Ectodermal cell (in vitro differentiated cells): ENCODE measurements around the gene UNCX.
"Not testable (repeated sequence)": the region's sequence is repeated elsewhere in the genome, so short reads cannot be mapped to it uniquely, and the experiment has no call there.

ENCODE experiments used
- H3K27ac ChIP-seq: 2 replicates; pipeline ENCODE4 v1.7.0; 2013; ENCODE audit warnings: mild to moderate bottlenecking, low read depth, low read length; ENCODE audit not compliant: insufficient read depth, poor library complexity, severe bottlenecking
- H3K27me3 ChIP-seq: 2 replicates; pipeline ENCODE4 v1.7.0; 2013; ENCODE audit warnings: mild to moderate bottlenecking, low read length; ENCODE audit not compliant: insufficient read depth, control insufficient read depth, poor library complexity, severe bottlenecking
- H3K36me3 ChIP-seq: one replicate; pipeline ENCODE4 v1.7.0; 2013; ENCODE audit warnings: low read length; ENCODE audit not compliant: control insufficient read depth, insufficient read depth
- H3K4me1 ChIP-seq: one replicate; pipeline ENCODE4 v1.7.0; 2013; ENCODE audit warnings: low read length; ENCODE audit not compliant: control insufficient read depth, insufficient read depth
- H3K4me3 ChIP-seq: 2 replicates; pipeline ENCODE4 v1.7.0; 2013; ENCODE audit warnings: low read depth, low read length, control low read depth; ENCODE audit not compliant: insufficient read depth
- H3K9me3 ChIP-seq: 2 replicates; pipeline ENCODE4 v1.7.0; 2013; ENCODE audit warnings: mild to moderate bottlenecking, low read length, moderate library complexity; ENCODE audit not compliant: control insufficient read depth
- WGBS, 2 experiments: methylation state at CpG; one replicate each; pipeline ENCODE4 v1.1.7; 2013; ENCODE audit warnings: missing lambda C conversion rate in 2 of 2; 5-methylcytosine and 5-hydroxymethylcytosine counted together

UNCX gene

GRCh38 chr7:1269336-1269890 is 36.7 kb downstream of the UNCX start:
- no peak overlapping the region for H3K4me3 ChIP-seq
- H3K27me3 ChIP-seq: peaks cover 21% of the 10 kb centered on the region
- H3K9me3 ChIP-seq: no peaks in the 10 kb centered on the region
- 85% methylated on average over 29 of the region's 29 CpGs for WGBS, 2 experiments
- H3K4me1 ChIP-seq: no peaks in the 10 kb centered on the region
- H3K27ac ChIP-seq: no peak overlapping the region
- no peaks in the 10 kb centered on the region for H3K36me3 ChIP-seq

GRCh38 chr7:1270181-1270580 is 37.5 kb downstream of the UNCX start:
- Histone ChIP-seq H3K4me1 (no peaks in the 10 kb centered on the region), H3K27me3 (peaks cover 14% of the 10 kb centered on the region), H3K36me3 (no peaks in the 10 kb centered on the region), H3K9me3 (no peaks in the 10 kb centered on the region), H3K27ac (no peak overlapping the region), H3K4me3 (no peak overlapping the region)
- 85% methylated on average over 12 of the region's 12 CpGs for WGBS, 2 experiments

GRCh38 chr7:1271046-1271445 is 38.4 kb downstream of the UNCX start:
- Histone ChIP-seq H3K36me3 (no peaks in the 10 kb centered on the region), H3K27ac (no peak overlapping the region), H3K9me3 (no peaks in the 10 kb centered on the region), H3K4me1 (no peaks in the 10 kb centered on the region), H3K4me3 (no peak overlapping the region), H3K27me3 (peaks cover 5% of the 10 kb centered on the region)
- 90 to 94% methylated on average over 14 of the region's 14 CpGs for WGBS, 2 experiments

GRCh38 chr7:1271656-1272055 is 39.0 kb downstream of the UNCX start:
- Histone ChIP-seq H3K36me3 (no peaks in the 10 kb centered on the region), H3K4me1 (no peaks in the 10 kb centered on the region), H3K9me3 (no peaks in the 10 kb centered on the region), H3K27ac (no peak overlapping the region), H3K27me3 (no peaks in the 10 kb centered on the region), H3K4me3 (no peak overlapping the region)
- WGBS, 2 experiments: 88 to 93% methylated on average over 14 of the region's 14 CpGs

- not testable (repeated sequence) for H3K4me1 ChIP-seq, H3K27ac ChIP-seq, H3K9me3 ChIP-seq, H3K27me3 ChIP-seq, H3K36me3 ChIP-seq, H3K4me3 ChIP-seq
These were observed 39.5 kb downstream of the UNCX start for GRCh38 chr7:1272136-1272535.

GRCh38 chr7:1274121-1274875 is 41.6 kb downstream of the UNCX start:
- Histone ChIP-seq H3K27me3 (peaks cover 5% of the 10 kb centered on the region), H3K9me3 (no peaks in the 10 kb centered on the region), H3K27ac (no peak overlapping the region), H3K4me1 (no peaks in the 10 kb centered on the region), H3K36me3 (no peaks in the 10 kb centered on the region), H3K4me3 (no peak overlapping the region)
- 88 to 91% methylated on average over 30 of the region's 30 CpGs for WGBS, 2 experiments

- WGBS, 2 experiments: 89 to 90% methylated on average over 18 of the region's 18 CpGs
- peaks cover 5% of the 10 kb centered on the region for H3K27me3 ChIP-seq
- H3K9me3 ChIP-seq: no peaks in the 10 kb centered on the region
- no peaks in the 10 kb centered on the region for H3K4me1 ChIP-seq
- no peaks in the 10 kb centered on the region for H3K36me3 ChIP-seq
- no peak overlapping the region for H3K27ac ChIP-seq
- no peak overlapping the region for H3K4me3 ChIP-seq
These were observed 42.3 kb downstream of the UNCX start for GRCh38 chr7:1274876-1275375.

- 87 to 88% methylated on average over 61 of the region's 61 CpGs for WGBS, 2 experiments
- no peak overlapping the region for H3K4me3 ChIP-seq
- H3K27ac ChIP-seq: peak overlapping the region; percentile 2
- H3K36me3 ChIP-seq: no peaks in the 10 kb centered on the region
- H3K27me3 ChIP-seq: peaks cover 5% of the 10 kb centered on the region
- H3K4me1 ChIP-seq: no peaks in the 10 kb centered on the region
- H3K9me3 ChIP-seq: no peaks in the 10 kb centered on the region
These were observed 43.0 kb downstream of the UNCX start for GRCh38 chr7:1275451-1276381.

GRCh38 chr7:1276626-1277175 is 44.0 kb downstream of the UNCX start:
- Histone ChIP-seq H3K9me3 (no peaks in the 10 kb centered on the region), H3K36me3 (no peaks in the 10 kb centered on the region), H3K4me3 (no peak overlapping the region), H3K27me3 (peaks cover 5% of the 10 kb centered on the region), H3K4me1 (no peaks in the 10 kb centered on the region), H3K27ac (no peak overlapping the region)
- 93% methylated on average over 10 of the region's 10 CpGs for WGBS, 2 experiments

GRCh38 chr7:1278543-1278942 is 45.9 kb downstream of the UNCX start:
- no peaks in the 10 kb centered on the region for H3K4me1 ChIP-seq
- peaks cover 5% of the 10 kb centered on the region for H3K27me3 ChIP-seq
- H3K36me3 ChIP-seq: no peaks in the 10 kb centered on the region
- H3K9me3 ChIP-seq: no peaks in the 10 kb centered on the region
- whole genome bisulfite sequencing, 2 experiments: 91 to 93% methylated on average over 10 of the region's 10 CpGs
- H3K4me3 ChIP-seq: no peak overlapping the region
- no peak overlapping the region for H3K27ac ChIP-seq
